Liver (tissue), 9 donors: ENCODE data around the gene CNR2. TPM values are rescaled to one million over a fixed set of nuclear protein-coding genes. Genes with fewer than 3 reads are reported as not detected.

Experiments
- DNase-seq: peaks from one replicate; pipeline ENCODE4 v3.0.0-alpha.2; 2017; ENCODE audit warnings: low spot score
- H3K27ac ChIP-seq, 2 donors: one replicate each; pipeline ENCODE4 v1.7.0; 2013; ENCODE audit warnings: inconsistent platforms in 2 of 2, low read length in 2 of 2, control low read depth in 1 of 2, low read depth in 1 of 2, mild to moderate bottlenecking in 1 of 2
- H3K27me3 ChIP-seq, 4 donors: one replicate each; pipeline versions ENCODE4 v1.6.1 to v1.7.0; 2013; ENCODE audit warnings: low read length in 3 of 4, inconsistent platforms in 1 of 4, mild to moderate bottlenecking in 1 of 4, moderate library complexity in 1 of 4; ENCODE audit not compliant: control insufficient read depth in 4 of 4, insufficient read depth in 4 of 4
- H3K36me3 ChIP-seq, 4 donors: one replicate each; pipeline versions ENCODE4 v1.6.1 to v1.7.0; 2013; ENCODE audit warnings: low read length in 3 of 4, mild to moderate bottlenecking in 3 of 4, low read depth in 1 of 4, moderate library complexity in 1 of 4; ENCODE audit not compliant: control insufficient read depth in 4 of 4, insufficient read depth in 3 of 4
- H3K4me1 ChIP-seq, 4 donors: one replicate each; pipeline versions ENCODE4 v1.6.1 to v1.7.0; 2013; ENCODE audit warnings: low read length in 3 of 4, mild to moderate bottlenecking in 3 of 4, moderate library complexity in 1 of 4; ENCODE audit not compliant: control insufficient read depth in 4 of 4, insufficient read depth in 4 of 4
- H3K4me3 ChIP-seq, 3 donors: one replicate each; pipeline versions ENCODE4 v1.6.1 to v1.7.0; 2013; ENCODE audit warnings: low read length in 3 of 3, control low read depth in 1 of 3, low read depth in 1 of 3, mild to moderate bottlenecking in 1 of 3
- H3K9ac ChIP-seq, 2 donors: one replicate each; pipeline ENCODE4 v1.7.0; 2013; ENCODE audit warnings: low read length in 2 of 2, mild to moderate bottlenecking in 2 of 2, moderate library complexity in 2 of 2, control low read depth in 1 of 2, low read depth in 1 of 2
- H3K9me3 ChIP-seq, 4 donors: one replicate each; pipeline versions ENCODE4 v1.6.1 to v1.7.0; 2013; ENCODE audit warnings: low read length in 3 of 4; ENCODE audit not compliant: control insufficient read depth in 4 of 4
- EGR1 ChIP-seq, 2 donors: IDR thresholded peaks; 2 replicates each; pipeline ENCODE4 v1.6.1; 2016 to 2018; ENCODE audit warnings: antibody characterized with exemption in 2 of 2, low read depth in 2 of 2
- FOXA1 ChIP-seq: IDR thresholded peaks from 2 replicates; pipeline ENCODE4 v1.6.1; 2016; ENCODE audit warnings: antibody characterized with exemption
- FOXA2 ChIP-seq: IDR thresholded peaks from 2 replicates; pipeline ENCODE4 v1.6.1; 2016; ENCODE audit warnings: antibody characterized with exemption
- GABPA ChIP-seq, 2 donors: IDR thresholded peaks in 1 of 2; conservative IDR thresholded peaks in 1 of 2; 2 replicates each; pipeline ENCODE4 v1.6.1; 2016; ENCODE audit warnings: antibody characterized with exemption in 2 of 2, mild to moderate bottlenecking in 1 of 2, moderate library complexity in 1 of 2
- HNF4A ChIP-seq, 2 donors: conservative IDR thresholded peaks; 2 replicates each; pipeline ENCODE4 v1.6.1; 2016; ENCODE audit warnings: antibody characterized with exemption in 2 of 2, mild to moderate bottlenecking in 2 of 2
- HNF4G ChIP-seq: IDR thresholded peaks from 2 replicates; pipeline ENCODE4 v1.6.1; 2016; ENCODE audit warnings: antibody characterized with exemption
- JUND ChIP-seq, 2 donors: IDR thresholded peaks; 2 replicates each; pipeline ENCODE4 v1.6.1; 2016; ENCODE audit warnings: antibody characterized with exemption in 2 of 2
- NR2F2 ChIP-seq: IDR thresholded peaks from 2 replicates; pipeline ENCODE4 v1.6.1; 2016; ENCODE audit warnings: antibody characterized with exemption
- RAD21 ChIP-seq, 2 donors: IDR thresholded peaks; 2 replicates each; pipeline ENCODE4 v1.6.1; 2016; ENCODE audit warnings: antibody characterized with exemption in 2 of 2, mild to moderate bottlenecking in 2 of 2
- RXRA ChIP-seq, 2 donors: IDR thresholded peaks; 2 replicates each; pipeline ENCODE4 v1.6.1; 2017 to 2018; ENCODE audit warnings: antibody characterized with exemption in 2 of 2, mild to moderate bottlenecking in 1 of 2
- SP1 ChIP-seq: IDR thresholded peaks from 2 replicates; pipeline ENCODE4 v1.6.1; 2018; ENCODE audit warnings: antibody characterized with exemption, mild to moderate bottlenecking
- TAF1 ChIP-seq: conservative IDR thresholded peaks from 2 replicates; pipeline ENCODE4 v1.6.1; 2016; ENCODE audit warnings: antibody characterized with exemption, mild to moderate bottlenecking
- YY1 ChIP-seq: IDR thresholded peaks from 2 replicates; pipeline ENCODE4 v1.6.1; 2016; ENCODE audit warnings: antibody characterized with exemption, mild to moderate bottlenecking
- WGBS: extraction: QIAGEN DNeasy Blood & Tissue Kit; methylation state at CpG from one replicate; pipeline ENCODE4 v1.1.7; 2013; 5-methylcytosine and 5-hydroxymethylcytosine counted together
- polyA plus RNA-seq, 2 donors: library from polyadenylated mRNA; stranded (reverse) in 1 of 2; unstranded in 1 of 2; fragments of 200-250 nt in 1 of 2; fragments of >200 nt in 1 of 2; fragmentation: Nextera tagmentation in 1 of 2; extraction: Ambion mirVana in 1 of 2; gene quantifications; one replicate each; pipeline versions ENCODE4 v1.2.1 to v1.2.3, GENCODE V29; 2013 to 2015
- total RNA-seq, 2 donors: library from RNA; depleted of rRNA; stranded (reverse); fragments of >200 nt; gene quantifications; one replicate each; pipeline ENCODE4 v1.2.3, GENCODE V29; 2014
- TF ChIP-seq, protein P1 (sequence below): fragments of 150-350 bp; IDR thresholded peaks from 2 replicates; pipeline ENCODE4 v1.5.1; 2017; ENCODE audit warnings: improper control_type of control experiment, low read depth, low read length; ENCODE audit not compliant: missing input control
- TF ChIP-seq, protein P2 (sequence below): IDR thresholded peaks from 2 replicates; pipeline ENCODE4 v1.6.1; 2016; ENCODE audit warnings: antibody characterized with exemption
- TF ChIP-seq, protein P3 (sequence below): IDR thresholded peaks from 2 replicates; pipeline ENCODE4 v1.6.1; 2016; ENCODE audit warnings: antibody characterized with exemption
- TF ChIP-seq, protein P4 (sequence below): IDR thresholded peaks from 2 replicates; pipeline ENCODE4 v1.6.1; 2016; ENCODE audit warnings: antibody characterized with exemption
- TF ChIP-seq, protein P5 (sequence below): IDR thresholded peaks from 2 replicates; pipeline ENCODE4 v1.6.1; 2016; ENCODE audit warnings: antibody characterized with exemption, mild to moderate bottlenecking
- donor health status: healthy.
- donor health status: healthy.
- donor health status: healthy.
- donor health status: healthy.
- donor health status: healthy.

Gene CNR2
- total and polyA plus RNA-seq, 4 donors: 0.03 to 0.28 (median 0.09) TPM

DNA sequence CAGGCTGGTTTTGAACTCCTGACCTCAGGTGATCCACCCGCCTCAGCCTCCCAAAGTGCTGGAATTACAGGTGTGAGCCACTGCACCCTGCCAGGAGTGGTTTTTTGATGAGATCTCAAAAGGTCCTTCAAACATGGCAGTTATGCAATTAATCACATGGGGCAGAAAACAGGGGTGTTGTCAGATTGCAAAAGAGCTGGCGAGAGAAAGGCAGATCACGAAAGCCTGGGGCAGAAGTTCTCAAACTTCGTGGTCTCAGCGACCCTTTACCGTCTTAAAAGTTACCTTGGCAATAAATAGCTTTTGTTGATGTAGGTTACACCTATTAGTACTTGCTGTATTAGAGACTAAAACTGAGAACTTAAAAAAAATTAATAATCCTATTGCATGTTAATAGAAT, 16.1 kb downstream of the CNR2 start:
- Histone ChIP-seq H3K36me3 (no peaks in the 10 kb centered on the region), H3K4me3 (no peak overlapping the region), H3K9ac (no peak overlapping the region), H3K4me1 (peaks cover 0 to 12% (median 1%) of the 10 kb centered on the region in 4 donors), H3K9me3 (no peaks in the 10 kb centered on the region), H3K27ac (no peak overlapping the region), H3K27me3 (no peaks in the 10 kb centered on the region)
- DNase-seq: no peak
- 31% methylated on average over 6 of the region's 6 CpGs for WGBS
- TF ChIP-seq, protein P1, sequence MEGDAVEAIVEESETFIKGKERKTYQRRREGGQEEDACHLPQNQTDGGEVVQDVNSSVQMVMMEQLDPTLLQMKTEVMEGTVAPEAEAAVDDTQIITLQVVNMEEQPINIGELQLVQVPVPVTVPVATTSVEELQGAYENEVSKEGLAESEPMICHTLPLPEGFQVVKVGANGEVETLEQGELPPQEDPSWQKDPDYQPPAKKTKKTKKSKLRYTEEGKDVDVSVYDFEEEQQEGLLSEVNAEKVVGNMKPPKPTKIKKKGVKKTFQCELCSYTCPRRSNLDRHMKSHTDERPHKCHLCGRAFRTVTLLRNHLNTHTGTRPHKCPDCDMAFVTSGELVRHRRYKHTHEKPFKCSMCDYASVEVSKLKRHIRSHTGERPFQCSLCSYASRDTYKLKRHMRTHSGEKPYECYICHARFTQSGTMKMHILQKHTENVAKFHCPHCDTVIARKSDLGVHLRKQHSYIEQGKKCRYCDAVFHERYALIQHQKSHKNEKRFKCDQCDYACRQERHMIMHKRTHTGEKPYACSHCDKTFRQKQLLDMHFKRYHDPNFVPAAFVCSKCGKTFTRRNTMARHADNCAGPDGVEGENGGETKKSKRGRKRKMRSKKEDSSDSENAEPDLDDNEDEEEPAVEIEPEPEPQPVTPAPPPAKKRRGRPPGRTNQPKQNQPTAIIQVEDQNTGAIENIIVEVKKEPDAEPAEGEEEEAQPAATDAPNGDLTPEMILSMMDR: no peak
- TF ChIP-seq GABPA (IDR thresholded peaks at IDR 0.05 in 1 of 2, conservative IDR thresholded peaks at IDR 0.05 in 1 of 2) (no peak), HNF4G (no peak), RXRA (IDR thresholded peaks at IDR 0.05) (peak; percentile 52 to 65), RAD21 (IDR thresholded peaks at IDR 0.05) (peak; percentile 12 to 22), FOXA2 (no peak), FOXA1 (peak; percentile 36), YY1 (peak; percentile 40), HNF4A (conservative IDR thresholded peaks at IDR 0.05) (peak in 1 of 2 donors; percentile 65), JUND (IDR thresholded peaks at IDR 0.05) (peak in 1 of 2 donors; percentile 14)
- TF ChIP-seq, protein P2, sequence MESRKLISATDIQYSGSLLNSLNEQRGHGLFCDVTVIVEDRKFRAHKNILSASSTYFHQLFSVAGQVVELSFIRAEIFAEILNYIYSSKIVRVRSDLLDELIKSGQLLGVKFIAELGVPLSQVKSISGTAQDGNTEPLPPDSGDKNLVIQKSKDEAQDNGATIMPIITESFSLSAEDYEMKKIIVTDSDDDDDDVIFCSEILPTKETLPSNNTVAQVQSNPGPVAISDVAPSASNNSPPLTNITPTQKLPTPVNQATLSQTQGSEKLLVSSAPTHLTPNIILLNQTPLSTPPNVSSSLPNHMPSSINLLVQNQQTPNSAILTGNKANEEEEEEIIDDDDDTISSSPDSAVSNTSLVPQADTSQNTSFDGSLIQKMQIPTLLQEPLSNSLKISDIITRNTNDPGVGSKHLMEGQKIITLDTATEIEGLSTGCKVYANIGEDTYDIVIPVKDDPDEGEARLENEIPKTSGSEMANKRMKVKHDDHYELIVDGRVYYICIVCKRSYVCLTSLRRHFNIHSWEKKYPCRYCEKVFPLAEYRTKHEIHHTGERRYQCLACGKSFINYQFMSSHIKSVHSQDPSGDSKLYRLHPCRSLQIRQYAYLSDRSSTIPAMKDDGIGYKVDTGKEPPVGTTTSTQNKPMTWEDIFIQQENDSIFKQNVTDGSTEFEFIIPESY: peak; percentile 38
- TF ChIP-seq, protein P3, sequence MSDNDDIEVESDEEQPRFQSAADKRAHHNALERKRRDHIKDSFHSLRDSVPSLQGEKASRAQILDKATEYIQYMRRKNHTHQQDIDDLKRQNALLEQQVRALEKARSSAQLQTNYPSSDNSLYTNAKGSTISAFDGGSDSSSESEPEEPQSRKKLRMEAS: peak; percentile 29
- TF ChIP-seq, protein P4, sequence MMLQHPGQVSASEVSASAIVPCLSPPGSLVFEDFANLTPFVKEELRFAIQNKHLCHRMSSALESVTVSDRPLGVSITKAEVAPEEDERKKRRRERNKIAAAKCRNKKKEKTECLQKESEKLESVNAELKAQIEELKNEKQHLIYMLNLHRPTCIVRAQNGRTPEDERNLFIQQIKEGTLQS: no peak

DNA sequence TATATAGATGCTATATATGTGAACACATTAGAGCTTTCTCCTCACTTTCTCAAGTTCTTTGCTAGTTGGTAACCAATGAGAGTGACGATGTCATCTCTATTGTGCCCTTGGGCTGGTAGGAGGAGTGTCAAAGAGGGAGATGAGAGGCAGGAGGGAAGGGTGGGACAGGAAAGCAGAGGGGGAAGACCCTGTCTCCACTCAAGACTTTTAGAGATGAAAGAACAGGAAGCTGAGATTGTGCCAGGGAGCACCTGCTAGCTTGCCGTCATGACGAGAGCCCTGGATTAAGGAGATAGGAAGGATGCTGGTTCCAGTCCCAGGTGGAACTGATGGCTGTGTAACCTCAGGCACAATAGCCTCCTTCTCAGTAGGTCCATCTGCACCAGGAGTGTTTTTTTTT, 16.7 kb downstream of the CNR2 start:
- H3K27ac ChIP-seq: no peak overlapping the region
- TF ChIP-seq RAD21 (IDR thresholded peaks at IDR 0.05) (no peak), RXRA (IDR thresholded peaks at IDR 0.05) (no peak), TAF1 (no peak), YY1 (no peak), GABPA (IDR thresholded peaks at IDR 0.05 in 1 of 2, conservative IDR thresholded peaks at IDR 0.05 in 1 of 2) (no peak), HNF4G (no peak), FOXA1 (no peak), JUND (IDR thresholded peaks at IDR 0.05) (no peak), FOXA2 (no peak), SP1 (no peak), NR2F2 (no peak), HNF4A (conservative IDR thresholded peaks at IDR 0.05) (no peak), EGR1 (IDR thresholded peaks at IDR 0.05; ENCODE audit: low read depth in 2 of 2) (no peak)
- TF ChIP-seq, protein P5, sequence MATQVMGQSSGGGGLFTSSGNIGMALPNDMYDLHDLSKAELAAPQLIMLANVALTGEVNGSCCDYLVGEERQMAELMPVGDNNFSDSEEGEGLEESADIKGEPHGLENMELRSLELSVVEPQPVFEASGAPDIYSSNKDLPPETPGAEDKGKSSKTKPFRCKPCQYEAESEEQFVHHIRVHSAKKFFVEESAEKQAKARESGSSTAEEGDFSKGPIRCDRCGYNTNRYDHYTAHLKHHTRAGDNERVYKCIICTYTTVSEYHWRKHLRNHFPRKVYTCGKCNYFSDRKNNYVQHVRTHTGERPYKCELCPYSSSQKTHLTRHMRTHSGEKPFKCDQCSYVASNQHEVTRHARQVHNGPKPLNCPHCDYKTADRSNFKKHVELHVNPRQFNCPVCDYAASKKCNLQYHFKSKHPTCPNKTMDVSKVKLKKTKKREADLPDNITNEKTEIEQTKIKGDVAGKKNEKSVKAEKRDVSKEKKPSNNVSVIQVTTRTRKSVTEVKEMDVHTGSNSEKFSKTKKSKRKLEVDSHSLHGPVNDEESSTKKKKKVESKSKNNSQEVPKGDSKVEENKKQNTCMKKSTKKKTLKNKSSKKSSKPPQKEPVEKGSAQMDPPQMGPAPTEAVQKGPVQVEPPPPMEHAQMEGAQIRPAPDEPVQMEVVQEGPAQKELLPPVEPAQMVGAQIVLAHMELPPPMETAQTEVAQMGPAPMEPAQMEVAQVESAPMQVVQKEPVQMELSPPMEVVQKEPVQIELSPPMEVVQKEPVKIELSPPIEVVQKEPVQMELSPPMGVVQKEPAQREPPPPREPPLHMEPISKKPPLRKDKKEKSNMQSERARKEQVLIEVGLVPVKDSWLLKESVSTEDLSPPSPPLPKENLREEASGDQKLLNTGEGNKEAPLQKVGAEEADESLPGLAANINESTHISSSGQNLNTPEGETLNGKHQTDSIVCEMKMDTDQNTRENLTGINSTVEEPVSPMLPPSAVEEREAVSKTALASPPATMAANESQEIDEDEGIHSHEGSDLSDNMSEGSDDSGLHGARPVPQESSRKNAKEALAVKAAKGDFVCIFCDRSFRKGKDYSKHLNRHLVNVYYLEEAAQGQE: no peak
- TF ChIP-seq, protein P4: no peak
- TF ChIP-seq, protein P2: no peak
- TF ChIP-seq, protein P3: no peak
- TF ChIP-seq, protein P1: no peak
- 47% methylated on average over 3 of the region's 3 CpGs for WGBS
- H3K4me3 ChIP-seq: no peak overlapping the region
- H3K27me3 ChIP-seq: no peaks in the 10 kb centered on the region
- no peak for DNase-seq
- H3K36me3 ChIP-seq: no peaks in the 10 kb centered on the region
- H3K9me3 ChIP-seq: no peaks in the 10 kb centered on the region
- no peak overlapping the region for H3K9ac ChIP-seq
- peaks cover 0 to 12% (median 1%) of the 10 kb centered on the region in 4 donors for H3K4me1 ChIP-seq
